Stomach (tissue), 9 donors: ENCODE measurements around the gene PLEKHA6. TPM values are rescaled to one million over a fixed set of nuclear protein-coding genes. Genes with fewer than 3 reads are reported as not detected.
A peak's percentile ranks its signal among the peaks of the same experiment; 100 is the strongest.

Experiments used
- DNase-seq, 2 donors: peaks; one replicate each; pipeline versions ENCODE4 v3.0.0 to v3.0.0-alpha.2; 2013 to 2019
- H3K27ac ChIP-seq, 5 donors: fragments of 200-600 bp in 4 of 5; sonication (generic) in 4 of 5; one replicate each; pipeline ENCODE4 v1.5.1; 2013 to 2019; ENCODE audit warnings: mild to moderate bottlenecking in 1 of 5, moderate library complexity in 1 of 5
- H3K27me3 ChIP-seq, 3 donors: fragments of 200-600 bp; sonication (generic); one replicate each; pipeline ENCODE4 v1.5.1; 2017 to 2019; ENCODE audit warnings: mixed run types in 1 of 3
- H3K36me3 ChIP-seq, 4 donors: fragments of 200-600 bp; sonication (generic); 1 replicate in 3 of 4; 2 replicates in 1 of 4; pipeline ENCODE4 v1.5.1; 2016 to 2019
- H3K4me1 ChIP-seq, 4 donors: fragments of 200-600 bp; sonication (generic); one replicate each; pipeline ENCODE4 v1.5.1; 2016 to 2019
- H3K4me3 ChIP-seq, 4 donors: fragments of 200-600 bp; sonication (generic) in 3 of 4; one replicate each; pipeline ENCODE4 v1.5.1; 2016 to 2019; ENCODE audit warnings: mild to moderate bottlenecking in 1 of 4
- H3K9me3 ChIP-seq, 4 donors: fragments of 200-600 bp; sonication (generic); one replicate each; pipeline ENCODE4 v1.5.1; 2016 to 2019
- EP300 ChIP-seq: sonication (generic); formaldehyde crosslinking; IDR thresholded peaks from one replicate; pipeline ENCODE4 v1.6.1; 2017; ENCODE audit warnings: antibody characterized with exemption
- POLR2A ChIP-seq, 4 donors: fragments of 450-650 bp; IDR thresholded peaks; one replicate each; pipeline ENCODE4 v1.6.1; 2016; ENCODE audit warnings: antibody characterized with exemption in 4 of 4, control low read depth in 2 of 4, mild to moderate bottlenecking in 1 of 4, moderate library complexity in 1 of 4
- POLR2AphosphoS5 ChIP-seq, 3 donors: sonication (generic); formaldehyde crosslinking; IDR thresholded peaks; one replicate each; pipeline ENCODE4 v1.6.1; 2016; ENCODE audit warnings: antibody characterized with exemption in 3 of 3
- WGBS, 5 donors: extraction: QIAGEN DNeasy Blood & Tissue Kit in 3 of 5; methylation state at CpG; one replicate each; pipeline versions ENCODE4 v1.1.5 to v1.1.7; 2013 to 2018; 5-methylcytosine and 5-hydroxymethylcytosine counted together
- intact Hi-C: fragments of 100-400 bp; cut with DNase I; formaldehyde crosslinking; loops from one replicate; pipeline ENCODE4 v1.15.1; 2023; ENCODE audit warnings: low total_unique reads
- polyA plus RNA-seq, 3 donors: library from polyadenylated mRNA; stranded (reverse); fragments of 200-250 nt; gene quantifications; one replicate each; pipeline ENCODE4 v1.2.3, GENCODE V29; 2013
- total RNA-seq, 5 donors: library from RNA; depleted of rRNA; stranded (reverse); fragments of >200 nt; gene quantifications; one replicate each; pipeline versions ENCODE4 v1.1.0 to v1.2.3, GENCODE V29; 2014 to 2016
- TF ChIP-seq, protein P1 (sequence below), 7 experiments: fragments of 450-650 bp in 4 of 7; fragments of 200-600 bp in 3 of 7; sonication (generic) in 3 of 7; IDR thresholded peaks; one replicate each; pipeline ENCODE4 v1.5.1; 2016 to 2019; ENCODE audit warnings: antibody characterized with exemption in 7 of 7, control low read depth in 2 of 7, mild to moderate bottlenecking in 1 of 7
- donor health status: healthy with polysubstance abuse.
- donor health status: Bipolar disorder and iron deficiency.
- donor health status: healthy.

PLEKHA6 gene
- total and polyA plus RNA-seq, 8 donors = 6.4 to 97.9 (median 34.8) TPM

- WGBS, 5 donors = 40 to 63% (median 57%) methylated on average over 2 of the region's 2 CpGs
- peaks cover 42 to 72% (median 49%) of the 10 kb centered on the region in 4 donors for H3K4me1 ChIP-seq
- no peaks in the 10 kb centered on the region for H3K9me3 ChIP-seq
- H3K27ac ChIP-seq = peak overlapping the region in 3 of 5 donors; percentile 29 to 54 (median 50)
- H3K4me3 ChIP-seq = no peak overlapping the region
- no peaks in the 10 kb centered on the region for H3K36me3 ChIP-seq
- DNase-seq = peak in 1 of 2 donors; percentile 60
- TF ChIP-seq, protein P1, sequence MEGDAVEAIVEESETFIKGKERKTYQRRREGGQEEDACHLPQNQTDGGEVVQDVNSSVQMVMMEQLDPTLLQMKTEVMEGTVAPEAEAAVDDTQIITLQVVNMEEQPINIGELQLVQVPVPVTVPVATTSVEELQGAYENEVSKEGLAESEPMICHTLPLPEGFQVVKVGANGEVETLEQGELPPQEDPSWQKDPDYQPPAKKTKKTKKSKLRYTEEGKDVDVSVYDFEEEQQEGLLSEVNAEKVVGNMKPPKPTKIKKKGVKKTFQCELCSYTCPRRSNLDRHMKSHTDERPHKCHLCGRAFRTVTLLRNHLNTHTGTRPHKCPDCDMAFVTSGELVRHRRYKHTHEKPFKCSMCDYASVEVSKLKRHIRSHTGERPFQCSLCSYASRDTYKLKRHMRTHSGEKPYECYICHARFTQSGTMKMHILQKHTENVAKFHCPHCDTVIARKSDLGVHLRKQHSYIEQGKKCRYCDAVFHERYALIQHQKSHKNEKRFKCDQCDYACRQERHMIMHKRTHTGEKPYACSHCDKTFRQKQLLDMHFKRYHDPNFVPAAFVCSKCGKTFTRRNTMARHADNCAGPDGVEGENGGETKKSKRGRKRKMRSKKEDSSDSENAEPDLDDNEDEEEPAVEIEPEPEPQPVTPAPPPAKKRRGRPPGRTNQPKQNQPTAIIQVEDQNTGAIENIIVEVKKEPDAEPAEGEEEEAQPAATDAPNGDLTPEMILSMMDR (IDR thresholded peaks at IDR 0.05) = no peak
- TF ChIP-seq POLR2A (IDR thresholded peaks at IDR 0.05) (no peak), POLR2AphosphoS5 (IDR thresholded peaks at IDR 0.05) (no peak), EP300 (no peak)
- peaks cover 0 to 21% (median 0%) of the 10 kb centered on the region in 3 donors for H3K27me3 ChIP-seq
- intact Hi-C loops = loop anchor here (5.0 kb wide), 2 partner anchors 149 to 199 kb away; partner anchors contain the start of gene GOLT1A
Observed at GRCh38 chr1:204361341-204361771, 1.6 kb upstream of the PLEKHA6 start.

- TF ChIP-seq POLR2A (IDR thresholded peaks at IDR 0.05) (no peak), EP300 (no peak), POLR2AphosphoS5 (IDR thresholded peaks at IDR 0.05) (no peak)
- TF ChIP-seq, protein P1 (IDR thresholded peaks at IDR 0.05) = no peak
- Histone ChIP-seq H3K4me1 (peaks cover 42 to 72% (median 49%) of the 10 kb centered on the region in 4 donors), H3K36me3 (no peaks in the 10 kb centered on the region), H3K27ac (peak overlapping the region in 2 of 5 donors; percentile 42 to 48), H3K9me3 (no peaks in the 10 kb centered on the region), H3K27me3 (peaks cover 0 to 21% (median 0%) of the 10 kb centered on the region in 3 donors), H3K4me3 (no peak overlapping the region)
- WGBS, 5 donors = 17 to 46% (median 26%) methylated on average over 3 to 4 of the region's 4 CpGs
- DNase-seq = no peak
- intact Hi-C loops = loop anchor here (5.0 kb wide), 2 partner anchors 148 to 198 kb away; partner anchors contain the start of gene GOLT1A
Observed at GRCh38 chr1:204360314-204360713, 585 bp upstream of the PLEKHA6 start.

DNA sequence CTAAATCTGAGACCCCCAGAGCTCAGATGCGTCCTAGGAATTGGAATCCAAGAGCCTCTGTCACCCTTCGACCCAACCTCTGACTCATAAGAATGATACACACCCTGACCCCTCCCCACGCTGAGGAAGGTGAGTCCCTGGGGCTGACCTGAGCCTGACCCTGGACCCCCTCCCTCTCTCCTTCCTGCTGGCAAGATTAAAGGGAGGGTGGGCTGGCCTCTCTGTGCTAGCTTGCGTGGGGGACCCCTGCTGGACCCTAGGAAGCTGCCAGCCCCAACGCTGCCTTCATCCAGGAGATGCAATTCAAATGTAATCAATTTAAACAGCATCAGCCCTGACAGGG is 627 bp downstream of the PLEKHA6 start:
- WGBS, 5 donors = 49 to 61% (median 59%) methylated on average over 4 to 5 of the region's 5 CpGs

GRCh38 chr1:204358605-204359004 is 1.1 kb downstream of the PLEKHA6 start:
- no peak overlapping the region for H3K4me3 ChIP-seq
- H3K36me3 ChIP-seq = no peaks in the 10 kb centered on the region
- H3K27me3 ChIP-seq = peaks cover 0 to 21% (median 0%) of the 10 kb centered on the region in 3 donors
- peaks cover 36 to 63% (median 44%) of the 10 kb centered on the region in 4 donors for H3K4me1 ChIP-seq
- DNase-seq = no peak
- WGBS, 5 donors = 58 to 74% (median 63%) methylated on average over 5 of the region's 5 CpGs
- intact Hi-C loops = no loop called here
- H3K9me3 ChIP-seq = no peaks in the 10 kb centered on the region
- TF ChIP-seq, protein P1 (IDR thresholded peaks at IDR 0.05) = no peak
- no peak for TF ChIP-seq POLR2AphosphoS5 (IDR thresholded peaks at IDR 0.05)
- no peak for TF ChIP-seq EP300
- TF ChIP-seq POLR2A (IDR thresholded peaks at IDR 0.05) = no peak
- peak overlapping the region in 4 of 5 donors; percentile 13 to 60 (median 44) for H3K27ac ChIP-seq

More for the DNA sequence above, 627 bp downstream of the PLEKHA6 start:
- Histone ChIP-seq H3K9me3 (no peaks in the 10 kb centered on the region), H3K4me1 (peaks cover 40 to 68% (median 47%) of the 10 kb centered on the region in 4 donors), H3K36me3 (no peaks in the 10 kb centered on the region), H3K27ac (peak overlapping the region in 1 of 5 donors; percentile 6), H3K27me3 (peaks cover 0 to 21% (median 0%) of the 10 kb centered on the region in 3 donors), H3K4me3 (peak overlapping the region in 1 of 4 donors; percentile 24)
- intact Hi-C loops = no loop called here
- DNase-seq = no peak
- no peak for TF ChIP-seq EP300
- no peak for TF ChIP-seq POLR2AphosphoS5 (IDR thresholded peaks at IDR 0.05)
